Loucy (cell line): Measurements from ENCODE around the gene WAC.

ENCODE experiments used
- H2AFZ ChIP-seq: fragments of 200-600 bp; sonication (generic); 2 replicates; pipeline ENCODE4 v1.6.0; 2016; ENCODE audit warnings: antibody characterized with exemption, mild to moderate bottlenecking, low read length, moderate library complexity
- H3F3A ChIP-seq: fragments of 200-600 bp; 2 replicates; pipeline ENCODE4 v1.6.0; 2016; ENCODE audit warnings: antibody characterized with exemption, low read depth, mild to moderate bottlenecking
- H3K27me3 ChIP-seq: fragments of 200-600 bp; sonication (generic); 2 replicates; pipeline ENCODE4 v1.6.1; 2014; ENCODE audit warnings: low read length, mild to moderate bottlenecking; ENCODE audit not compliant: insufficient read depth, poor library complexity, severe bottlenecking
- H3K36me3 ChIP-seq: fragments of 200-600 bp; sonication (generic); 2 replicates; pipeline ENCODE4 v1.6.1; 2016; ENCODE audit warnings: low read length; ENCODE audit not compliant: insufficient read depth
- H3K4me1 ChIP-seq: fragments of 200-600 bp; sonication (generic); 2 replicates; pipeline ENCODE4 v1.5.1; 2014; ENCODE audit warnings: low read length, mild to moderate bottlenecking; ENCODE audit not compliant: insufficient read depth, poor library complexity, severe bottlenecking
- H3K4me2 ChIP-seq: fragments of 200-600 bp; sonication (generic); 2 replicates; pipeline ENCODE4 v1.6.0; 2014; ENCODE audit warnings: antibody characterized with exemption, low read length, low read depth, mild to moderate bottlenecking; ENCODE audit not compliant: poor library complexity, severe bottlenecking
- H3K4me3 ChIP-seq: fragments of 200-600 bp; sonication (generic); 2 replicates; pipeline ENCODE4 v1.5.1; 2014; ENCODE audit warnings: low read length, mild to moderate bottlenecking, mixed read lengths; ENCODE audit not compliant: poor library complexity, severe bottlenecking
- H3K79me2 ChIP-seq: fragments of 200-600 bp; sonication (generic); 2 replicates; pipeline ENCODE4 v1.6.1; 2014; ENCODE audit warnings: low read length; ENCODE audit not compliant: insufficient read depth
- H3K9ac ChIP-seq: fragments of 200-600 bp; sonication (generic); 2 replicates; pipeline ENCODE4 v1.6.0; 2014; ENCODE audit warnings: mild to moderate bottlenecking, low read depth, low read length, moderate library complexity; ENCODE audit not compliant: poor library complexity, severe bottlenecking
- H3K9me2 ChIP-seq: fragments of 200-600 bp; sonication (generic); replicated peaks from 2 replicates; pipeline ENCODE4 v1.6.1; 2016; ENCODE audit warnings: low read depth, low read length, mixed read lengths
- H3K9me3 ChIP-seq: fragments of 200-600 bp; sonication (generic); 2 replicates; pipeline ENCODE4 v1.6.1; 2014; ENCODE audit warnings: mild to moderate bottlenecking, antibody characterized with exemption, low read length, low read depth; ENCODE audit not compliant: insufficient read depth
- H4K20me1 ChIP-seq: fragments of 200-600 bp; sonication (generic); 2 replicates; pipeline ENCODE4 v1.6.0; 2014; ENCODE audit warnings: antibody characterized with exemption, low read length, mild to moderate bottlenecking; ENCODE audit not compliant: insufficient read depth, poor library complexity, severe bottlenecking
- CTCF ChIP-seq: fragments of 200-600 bp; sonication (generic); conservative IDR thresholded peaks from 2 replicates; pipeline ENCODE4 v1.5.1; 2014; ENCODE audit warnings: mild to moderate bottlenecking, antibody characterized with exemption, low read length
- EZH2phosphoT487 ChIP-seq: fragments of 200-600 bp; IDR thresholded peaks from 2 replicates; pipeline ENCODE4 v1.6.1; 2018; ENCODE audit warnings: antibody characterized with exemption, mild to moderate bottlenecking, moderate library complexity, borderline replicate concordance

Gene WAC

GRCh38 chr10:28620251-28620650 is 87.3 kb downstream of the WAC start:
- peaks cover 5% of the 10 kb centered on the region for H4K20me1 ChIP-seq
- peaks cover 64% of the 10 kb centered on the region for H3K36me3 ChIP-seq
- H3F3A ChIP-seq: peaks cover 3% of the 10 kb centered on the region; the same call in 1 of the 2 replicates

GRCh38 chr10:28623483-28623882 is 90.6 kb downstream of the WAC start:
- Histone ChIP-seq H3K4me1 (no peaks in the 10 kb centered on the region), H3K4me3 (no peak overlapping the region), H3K9ac (no peak overlapping the region), H3K79me2 (no peaks in the 10 kb centered on the region), H3K27me3 (no peaks in the 10 kb centered on the region), H4K20me1 (peaks cover 5% of the 10 kb centered on the region), H3F3A (peaks cover 3% of the 10 kb centered on the region; the same call in 1 of the 2 replicates), H3K9me3 (no peaks in the 10 kb centered on the region), H2AFZ (no peak overlapping the region), H3K9me2 (no peaks in the 10 kb centered on the region), H3K4me2 (no peak overlapping the region), H3K36me3 (peaks cover 32% of the 10 kb centered on the region)
- TF ChIP-seq CTCF (no peak), EZH2phosphoT487 (no peak)

More at GRCh38 chr10:28620251-28620650, 87.3 kb downstream of the WAC start:
- H3K4me3 ChIP-seq: no peak overlapping the region
- no peaks in the 10 kb centered on the region for H3K9me3 ChIP-seq
- no peak overlapping the region for H2AFZ ChIP-seq
- H3K79me2 ChIP-seq: no peaks in the 10 kb centered on the region
- no peaks in the 10 kb centered on the region for H3K4me1 ChIP-seq
- no peaks in the 10 kb centered on the region for H3K9me2 ChIP-seq
- no peak overlapping the region for H3K4me2 ChIP-seq
- no peaks in the 10 kb centered on the region for H3K27me3 ChIP-seq
- TF ChIP-seq EZH2phosphoT487 (no peak), CTCF (no peak)
- H3K9ac ChIP-seq: no peak overlapping the region

- Histone ChIP-seq H4K20me1 (peaks cover 5% of the 10 kb centered on the region), H2AFZ (no peak overlapping the region), H3K9ac (no peak overlapping the region), H3F3A (peaks cover 3% of the 10 kb centered on the region; the same call in 1 of the 2 replicates), H3K36me3 (peaks cover 28% of the 10 kb centered on the region), H3K4me1 (no peaks in the 10 kb centered on the region), H3K9me2 (no peaks in the 10 kb centered on the region), H3K9me3 (no peaks in the 10 kb centered on the region), H3K4me3 (no peak overlapping the region), H3K27me3 (no peaks in the 10 kb centered on the region), H3K79me2 (no peaks in the 10 kb centered on the region), H3K4me2 (no peak overlapping the region)
- no peak for TF ChIP-seq CTCF
- TF ChIP-seq EZH2phosphoT487: no peak
These were observed 91.4 kb downstream of the WAC start for GRCh38 chr10:28624351-28624750.
